Stimulated activated CD8-positive, alpha-beta memory T cell treated with anti-CD3 and anti-CD28 coated beads, Interleukin-15, amount 100 ng/mL, for 48 hours (primary cell): ENCODE data around the gene MYL6.
"Not testable (repeated sequence)": the region's sequence is repeated elsewhere in the genome, so short reads cannot be mapped to it uniquely, and the experiment has no call there.

ENCODE experiments used
- DNase-seq, 2 donors: peaks; one replicate each; pipeline ENCODE4 v3.0.0-alpha.2; 2020; ENCODE audit warnings: low read depth in 2 of 2

Gene MYL6

GRCh38 chr12:56156464-56157200 is 1.5 kb upstream of the MYL6 start:
- DNase-seq = not testable (repeated sequence)

DNA sequence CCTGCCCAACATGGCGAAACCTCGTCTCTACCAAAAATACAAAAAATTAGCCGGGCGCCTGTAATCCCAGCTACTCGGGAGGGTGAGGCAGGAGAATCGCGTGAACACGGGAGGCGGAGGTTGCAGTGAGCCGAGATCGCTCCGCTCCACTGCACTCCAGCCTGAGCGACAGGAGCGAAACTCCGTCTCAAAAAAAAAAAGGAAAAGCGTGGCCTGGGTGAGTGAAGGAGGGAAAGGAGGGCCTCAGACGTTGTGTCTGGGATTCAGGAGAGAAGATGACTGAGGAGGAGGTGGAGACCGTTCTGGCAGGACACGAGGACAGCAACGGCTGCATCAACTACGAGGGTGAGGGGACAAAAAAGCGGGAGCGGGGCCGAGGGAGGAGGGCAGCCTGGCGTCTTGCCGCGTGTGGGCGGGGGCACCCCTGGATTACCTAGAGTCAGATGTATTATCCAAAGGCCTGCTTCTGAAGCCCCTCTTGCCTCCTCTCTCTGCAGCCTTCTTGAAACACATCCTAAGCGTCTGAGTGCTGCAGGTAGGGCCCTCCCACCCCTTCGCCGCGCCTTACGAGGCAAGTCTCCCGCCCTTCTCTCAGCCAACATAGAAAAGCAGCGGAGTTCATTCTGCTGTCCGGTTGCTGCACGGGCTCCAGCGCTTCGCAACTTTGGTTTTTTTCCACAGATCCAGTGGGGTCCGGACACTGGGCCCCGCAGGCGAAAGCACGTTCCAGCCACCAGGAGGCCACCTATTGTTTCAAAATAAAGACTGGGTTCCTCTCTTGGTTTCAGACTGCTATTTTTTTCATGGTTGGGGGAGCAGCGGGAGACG is 744 bp upstream of the MYL6 start:
- peak; percentile 33 to 37 for DNase-seq

- DNase-seq = no peak
Observed at GRCh38 chr12:56158926-56159461, 835 bp downstream of the MYL6 start.

- no peak for DNase-seq
Observed at GRCh38 chr12:56159482-56160192, 1.5 kb downstream of the MYL6 start.

DNA sequence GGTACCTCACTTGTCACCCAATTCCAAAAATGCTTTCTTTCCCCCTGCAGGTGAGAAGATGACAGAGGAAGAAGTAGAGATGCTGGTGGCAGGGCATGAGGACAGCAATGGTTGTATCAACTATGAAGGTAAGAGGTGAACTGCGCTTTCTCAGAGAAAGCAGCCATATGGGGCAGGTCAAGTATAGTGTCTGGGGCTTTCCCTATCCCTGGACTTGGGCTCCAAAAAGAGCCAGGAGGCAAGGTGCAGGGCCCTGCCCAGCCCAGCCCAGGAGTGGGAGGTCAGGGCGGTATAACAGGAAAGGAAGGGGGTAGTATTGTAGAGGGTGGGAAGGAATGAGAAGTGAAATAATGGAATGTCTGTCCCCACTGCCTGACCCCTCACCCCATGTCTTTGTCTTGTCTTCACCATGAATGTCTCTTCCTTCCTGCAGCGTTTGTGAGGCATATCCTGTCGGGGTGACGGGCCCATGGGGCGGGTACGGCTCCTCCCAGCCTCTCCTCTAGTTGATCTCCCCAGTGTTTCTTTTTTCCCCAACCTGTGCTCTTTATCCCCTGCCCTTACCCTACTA is 2.1 kb downstream of the MYL6 start:
- DNase-seq = peak; percentile 20 to 25

- no peak for DNase-seq
Observed at GRCh38 chr12:56160894-56161689, 2.9 kb downstream of the MYL6 start.

GRCh38 chr12:56161690-56162351 is 3.7 kb downstream of the MYL6 start:
- DNase-seq = no peak

DNA sequence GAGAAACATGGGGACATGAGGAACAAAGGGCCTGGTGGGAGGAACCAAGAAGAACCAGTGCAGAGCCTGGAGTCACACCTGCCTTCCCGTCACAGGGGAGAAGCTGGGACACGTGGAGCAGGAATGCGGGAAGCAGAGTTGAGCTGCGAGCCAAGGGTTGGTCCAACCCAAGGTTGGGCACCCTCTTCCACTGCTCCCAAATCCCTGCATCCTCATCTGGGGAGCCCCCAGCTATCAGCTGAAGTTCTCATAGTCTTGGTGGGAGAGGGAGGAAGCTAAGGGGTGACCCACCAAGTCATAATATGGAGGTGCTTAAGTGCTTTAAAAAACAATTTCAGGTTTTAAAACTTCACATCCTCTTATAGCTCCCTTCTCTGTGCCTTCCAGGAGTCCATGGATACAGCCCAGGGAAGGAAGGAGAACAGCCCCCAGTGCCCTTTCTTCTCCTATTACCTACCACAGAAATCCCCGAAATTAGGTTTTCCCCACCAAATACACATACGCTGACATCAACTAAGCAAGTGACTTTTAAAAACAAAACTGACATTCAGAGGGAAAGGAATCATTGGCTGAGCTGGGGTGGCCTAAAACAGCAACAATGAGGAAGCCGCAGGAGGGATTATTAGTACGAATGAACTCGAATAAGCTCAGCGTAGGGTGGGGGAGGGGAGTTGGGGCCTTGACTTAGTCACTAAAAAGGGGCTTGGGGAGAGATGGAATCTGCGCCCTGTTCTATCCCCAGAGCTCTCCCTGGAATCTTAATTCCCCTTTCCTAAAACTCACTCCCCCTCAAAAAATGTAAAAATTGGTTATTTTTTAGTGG is 4.5 kb downstream of the MYL6 start:
- DNase-seq = no peak

- no peak for DNase-seq
Observed at GRCh38 chr12:56163533-56164344, 5.6 kb downstream of the MYL6 start.

- DNase-seq = no peak
Observed at GRCh38 chr12:56164345-56164729, 6.2 kb downstream of the MYL6 start.

DNA sequence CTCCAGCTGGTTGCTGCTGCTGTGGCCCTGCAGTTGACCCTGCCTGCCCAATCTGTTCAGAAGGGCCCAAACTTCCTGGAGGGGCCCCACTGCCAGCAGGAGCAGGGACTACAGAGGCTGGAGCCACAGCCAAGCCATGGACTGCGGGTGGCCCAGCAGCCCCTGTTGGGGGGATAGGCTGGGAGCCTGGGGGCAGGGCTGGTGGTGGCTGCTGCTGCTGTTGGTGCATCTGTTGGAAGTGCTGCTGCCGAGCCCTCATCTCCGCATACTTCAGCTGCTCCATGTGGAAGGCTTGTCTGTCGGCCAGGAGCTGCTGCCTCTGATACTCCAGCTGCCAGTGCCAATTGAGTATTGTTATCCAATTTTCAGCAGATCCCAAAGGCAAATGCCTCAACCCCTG is 7.2 kb downstream of the MYL6 start:
- DNase-seq = no peak

DNA sequence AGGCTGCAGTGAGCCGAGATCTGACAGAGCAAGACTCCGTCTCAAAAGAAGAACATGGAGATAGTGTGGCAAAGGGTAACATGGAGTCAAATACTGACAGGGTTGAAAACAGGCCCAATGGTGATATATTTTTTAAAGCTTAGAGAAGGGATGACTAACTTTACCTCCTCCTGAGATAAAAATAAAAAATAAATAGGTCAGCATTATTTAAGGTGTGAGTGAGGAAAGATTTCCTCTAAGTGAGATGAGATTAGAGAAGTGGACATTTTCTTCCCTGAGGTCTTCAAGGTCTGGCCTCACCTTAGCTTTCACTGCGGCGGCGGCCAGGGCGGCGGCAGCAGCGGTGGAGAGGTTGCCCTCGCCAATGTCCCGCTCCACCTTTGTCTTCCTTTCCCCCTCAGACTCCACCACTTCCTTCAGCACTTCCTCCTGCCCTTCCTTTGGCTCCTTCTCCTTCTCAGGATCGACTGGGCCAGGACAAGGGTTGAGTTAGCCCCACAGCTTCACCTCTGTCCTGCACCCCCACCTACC is 11.1 kb downstream of the MYL6 start:
- DNase-seq = no peak

DNA sequence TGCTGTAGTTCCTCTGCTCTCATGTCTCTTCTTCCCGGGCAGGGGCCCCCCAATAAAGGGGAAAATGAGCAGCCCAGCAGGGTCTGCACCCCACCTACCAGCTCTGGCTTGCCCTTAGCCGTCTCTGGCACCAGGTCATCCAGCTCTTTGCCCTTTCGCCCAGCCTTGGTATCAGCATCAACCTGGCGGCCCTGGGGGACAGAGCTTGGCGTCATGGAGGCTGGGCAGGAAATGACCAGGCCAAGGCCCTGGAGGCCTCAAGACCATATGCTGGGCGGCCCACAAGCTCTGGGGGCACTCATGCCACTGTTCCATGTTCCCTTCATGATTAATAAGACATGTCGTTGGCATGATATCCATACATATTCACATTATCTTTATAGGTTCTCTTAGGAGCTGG is 14.7 kb downstream of the MYL6 start:
- DNase-seq = no peak

GRCh38 chr12:56178347-56178746 is 20.2 kb downstream of the MYL6 start:
- no peak for DNase-seq

DNA sequence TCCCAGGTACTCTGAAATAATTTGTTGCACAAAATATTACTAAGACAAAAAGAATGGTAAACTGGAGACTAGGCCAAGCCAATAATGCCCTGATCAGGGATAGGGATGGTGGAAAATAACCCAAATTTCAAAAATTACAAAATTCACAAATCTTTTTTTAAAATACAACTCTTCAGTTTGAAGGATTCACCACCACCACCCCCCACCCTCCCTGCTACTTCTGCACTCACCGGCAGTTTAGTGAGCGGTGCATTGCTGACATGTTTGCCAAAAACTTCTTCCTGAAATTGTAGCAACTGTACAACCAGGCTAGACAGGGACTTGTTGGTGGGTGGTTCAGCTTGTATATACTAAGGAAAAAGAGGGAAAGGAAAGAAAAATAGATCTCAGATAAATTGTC is 28.8 kb downstream of the MYL6 start:
- DNase-seq = no peak

DNA sequence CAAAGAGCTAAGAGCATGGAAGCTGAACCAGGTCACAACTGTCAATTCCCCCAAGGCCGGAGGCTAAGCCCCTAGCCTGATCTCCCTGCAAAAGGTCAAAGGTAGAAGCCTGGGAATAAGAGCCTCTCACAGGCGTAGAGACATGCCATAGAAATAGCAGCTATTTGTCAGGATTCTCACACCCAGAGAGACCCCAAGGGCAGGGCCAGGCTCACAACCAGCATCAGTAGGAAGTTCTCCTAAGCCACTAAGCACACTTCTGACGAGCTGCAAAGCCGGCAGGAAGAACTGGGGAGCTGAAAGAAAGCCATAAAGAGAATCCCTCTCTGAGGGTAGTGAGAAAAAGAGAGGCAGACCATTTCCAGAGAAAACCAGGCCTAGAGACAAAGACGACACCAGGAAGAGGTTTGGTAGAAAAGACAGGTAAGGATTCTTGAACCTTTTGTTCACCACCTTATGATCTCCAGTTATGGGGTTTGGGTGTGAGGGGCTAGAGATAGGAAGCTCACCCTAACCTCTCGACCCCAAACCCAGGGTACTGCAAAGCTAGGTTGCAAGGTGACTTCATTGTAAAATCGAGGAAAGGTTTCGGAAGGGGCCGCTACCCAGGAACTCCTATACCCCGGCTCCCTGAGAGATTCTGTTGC is 30.1 kb downstream of the MYL6 start:
- no peak for DNase-seq

- no peak for DNase-seq
Observed at GRCh38 chr12:56188778-56189098, 30.6 kb downstream of the MYL6 start.
